ENCODE measurements around the gene RAMP1. TPM values are rescaled to one million over a fixed set of nuclear protein-coding genes. Genes with fewer than 3 reads are reported as not detected.
"Not testable (repeated sequence)": the region's sequence is repeated elsewhere in the genome, so short reads cannot be mapped to it uniquely, and the experiment has no call there.

The RAMP1 gene
- total RNA-seq, 1 donor from 2014 or later = 4.4 TPM

GRCh38 chr2:237942513-237942899, 83.1 kb downstream of the RAMP1 start:
- no peaks in the 10 kb centered on the region for H3K36me3 ChIP-seq (ENCODE audit: control insufficient read depth, insufficient read depth, low read length)
- peaks cover 2% of the 10 kb centered on the region for H3K27me3 ChIP-seq (ENCODE audit: control insufficient read depth, insufficient read depth, low read length)
- no peak for DNase-seq (ENCODE audit: low read depth)
- no peak overlapping the region for H3K4me3 ChIP-seq (ENCODE audit: low read depth, low read length)
- no peak for TF ChIP-seq CTCF (IDR thresholded peaks at IDR 0.05; ENCODE audit: insufficient read depth, low read length, poor library complexity, severe bottlenecking)

GRCh38 chr2:237943395-237944094, 84.1 kb downstream of the RAMP1 start:
- no peak for DNase-seq (ENCODE audit: low read depth)
- H3K27me3 ChIP-seq (ENCODE audit: control insufficient read depth, insufficient read depth, low read length) = peaks cover 2% of the 10 kb centered on the region
- H3K4me3 ChIP-seq (ENCODE audit: low read depth, low read length) = no peak overlapping the region
- TF ChIP-seq CTCF (IDR thresholded peaks at IDR 0.05; ENCODE audit: insufficient read depth, low read length, poor library complexity, severe bottlenecking) = no peak
- no peaks in the 10 kb centered on the region for H3K36me3 ChIP-seq (ENCODE audit: control insufficient read depth, insufficient read depth, low read length)

GRCh38 chr2:237944302-237944701, 84.9 kb downstream of the RAMP1 start:
- DNase-seq (ENCODE audit: low read depth) = no peak
- TF ChIP-seq CTCF (IDR thresholded peaks at IDR 0.05; ENCODE audit: insufficient read depth, low read length, poor library complexity, severe bottlenecking) = no peak
- no peaks in the 10 kb centered on the region for H3K36me3 ChIP-seq (ENCODE audit: control insufficient read depth, insufficient read depth, low read length)
- peaks cover 2% of the 10 kb centered on the region for H3K27me3 ChIP-seq (ENCODE audit: control insufficient read depth, insufficient read depth, low read length)
- H3K4me3 ChIP-seq (ENCODE audit: low read depth, low read length) = no peak overlapping the region

- TF ChIP-seq CTCF (IDR thresholded peaks at IDR 0.05; ENCODE audit: insufficient read depth, low read length, poor library complexity, severe bottlenecking) = no peak
- DNase-seq (ENCODE audit: low read depth) = no peak
- Histone ChIP-seq H3K36me3 (ENCODE audit: control insufficient read depth, insufficient read depth, low read length) (no peaks in the 10 kb centered on the region), H3K4me3 (ENCODE audit: low read depth, low read length) (no peak overlapping the region), H3K27me3 (ENCODE audit: control insufficient read depth, insufficient read depth, low read length) (peaks cover 2% of the 10 kb centered on the region)
These were observed 87.0 kb downstream of the RAMP1 start for GRCh38 chr2:237946423-237946822.

- not testable (repeated sequence) for H3K4me3 ChIP-seq (ENCODE audit: low read depth, low read length); DNase-seq (ENCODE audit: low read depth); H3K36me3 ChIP-seq (ENCODE audit: control insufficient read depth, insufficient read depth, low read length)
- peaks cover 17% of the 10 kb centered on the region for H3K27me3 ChIP-seq (ENCODE audit: control insufficient read depth, insufficient read depth, low read length)
These were observed 91.9 kb downstream of the RAMP1 start for GRCh38 chr2:237951354-237951753.

GRCh38 chr2:237951878-237952277, 92.5 kb downstream of the RAMP1 start:
- Histone ChIP-seq H3K36me3 (ENCODE audit: control insufficient read depth, insufficient read depth, low read length) (no peaks in the 10 kb centered on the region), H3K4me3 (ENCODE audit: low read depth, low read length) (no peak overlapping the region), H3K27me3 (ENCODE audit: control insufficient read depth, insufficient read depth, low read length) (peaks cover 22% of the 10 kb centered on the region)
- TF ChIP-seq CTCF (IDR thresholded peaks at IDR 0.05; ENCODE audit: insufficient read depth, low read length, poor library complexity, severe bottlenecking) = no peak
- no peak for DNase-seq (ENCODE audit: low read depth)

Measured in kidney epithelial cell (primary cell).